Measurements from ENCODE around the gene FNDC3B.

The FNDC3B gene

DNA sequence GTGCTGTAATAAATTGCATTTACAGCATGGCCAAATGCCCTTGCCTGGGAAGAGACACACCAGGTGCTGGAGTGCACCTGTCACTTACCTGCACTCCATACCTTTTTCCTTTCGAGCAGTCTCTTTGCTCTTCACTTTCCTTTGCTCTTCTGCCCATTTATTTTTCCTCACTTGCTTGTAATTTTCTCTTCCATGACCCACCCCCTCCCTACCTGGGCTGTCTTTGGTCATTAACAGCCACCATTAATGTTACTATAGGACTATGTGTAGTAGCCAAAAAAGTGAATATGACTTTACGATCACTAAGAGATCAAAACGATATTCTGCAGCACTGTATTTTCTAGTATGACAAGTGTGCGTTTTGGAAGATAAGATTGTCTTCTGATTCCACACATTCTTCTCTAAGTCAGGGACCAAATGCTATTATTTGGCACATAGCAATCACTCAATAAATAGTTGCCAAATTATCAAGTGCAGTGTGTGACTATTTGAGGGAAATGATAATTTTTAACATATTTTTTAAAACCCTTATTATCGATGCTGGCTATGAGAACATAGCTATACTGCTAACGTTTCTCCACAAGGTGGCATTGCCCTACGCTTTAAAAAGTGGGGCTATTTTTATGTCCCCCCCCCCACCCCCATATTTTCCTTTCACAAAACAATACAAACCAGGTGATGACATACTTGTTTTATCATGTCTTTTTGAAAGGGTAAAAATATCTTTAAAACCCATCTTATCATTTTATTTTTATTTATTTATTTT lies 294.5 kb downstream of the FNDC3B start:
- DNase-seq (ENCODE audit: low spot score) = no peak
- TF ChIP-seq, protein P1, sequence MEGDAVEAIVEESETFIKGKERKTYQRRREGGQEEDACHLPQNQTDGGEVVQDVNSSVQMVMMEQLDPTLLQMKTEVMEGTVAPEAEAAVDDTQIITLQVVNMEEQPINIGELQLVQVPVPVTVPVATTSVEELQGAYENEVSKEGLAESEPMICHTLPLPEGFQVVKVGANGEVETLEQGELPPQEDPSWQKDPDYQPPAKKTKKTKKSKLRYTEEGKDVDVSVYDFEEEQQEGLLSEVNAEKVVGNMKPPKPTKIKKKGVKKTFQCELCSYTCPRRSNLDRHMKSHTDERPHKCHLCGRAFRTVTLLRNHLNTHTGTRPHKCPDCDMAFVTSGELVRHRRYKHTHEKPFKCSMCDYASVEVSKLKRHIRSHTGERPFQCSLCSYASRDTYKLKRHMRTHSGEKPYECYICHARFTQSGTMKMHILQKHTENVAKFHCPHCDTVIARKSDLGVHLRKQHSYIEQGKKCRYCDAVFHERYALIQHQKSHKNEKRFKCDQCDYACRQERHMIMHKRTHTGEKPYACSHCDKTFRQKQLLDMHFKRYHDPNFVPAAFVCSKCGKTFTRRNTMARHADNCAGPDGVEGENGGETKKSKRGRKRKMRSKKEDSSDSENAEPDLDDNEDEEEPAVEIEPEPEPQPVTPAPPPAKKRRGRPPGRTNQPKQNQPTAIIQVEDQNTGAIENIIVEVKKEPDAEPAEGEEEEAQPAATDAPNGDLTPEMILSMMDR (IDR thresholded peaks at IDR 0.05; ENCODE audit: extremely low read depth, missing control alignments) = no peak

DNA sequence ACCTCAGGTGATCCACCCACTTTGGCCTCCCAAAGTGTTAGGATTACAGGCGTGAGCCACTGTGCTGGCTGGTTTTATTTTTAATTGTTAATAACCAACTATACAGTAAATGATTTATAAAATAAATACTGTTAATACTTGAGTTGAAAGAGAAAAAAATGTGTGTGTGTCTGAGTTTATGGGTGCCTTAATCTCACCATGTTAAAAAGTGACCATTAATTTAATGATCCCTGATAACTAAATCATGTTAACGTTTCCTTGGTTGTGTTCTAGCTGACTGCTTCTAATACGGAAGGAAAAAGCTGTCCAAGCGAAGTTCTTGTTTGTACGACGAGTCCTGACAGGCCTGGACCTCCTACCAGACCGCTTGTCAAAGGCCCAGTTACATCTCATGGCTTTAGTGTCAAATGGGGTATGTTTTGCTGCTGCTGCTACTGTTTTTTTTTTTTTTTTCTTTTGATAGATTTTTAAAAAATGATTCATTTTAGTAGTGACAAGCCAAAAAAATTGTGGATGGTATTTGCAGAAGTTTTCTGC lies 295.4 kb downstream of the FNDC3B start:
- no peak for DNase-seq (ENCODE audit: low spot score)
- TF ChIP-seq, protein P1 (IDR thresholded peaks at IDR 0.05; ENCODE audit: extremely low read depth, missing control alignments) = no peak

DNA sequence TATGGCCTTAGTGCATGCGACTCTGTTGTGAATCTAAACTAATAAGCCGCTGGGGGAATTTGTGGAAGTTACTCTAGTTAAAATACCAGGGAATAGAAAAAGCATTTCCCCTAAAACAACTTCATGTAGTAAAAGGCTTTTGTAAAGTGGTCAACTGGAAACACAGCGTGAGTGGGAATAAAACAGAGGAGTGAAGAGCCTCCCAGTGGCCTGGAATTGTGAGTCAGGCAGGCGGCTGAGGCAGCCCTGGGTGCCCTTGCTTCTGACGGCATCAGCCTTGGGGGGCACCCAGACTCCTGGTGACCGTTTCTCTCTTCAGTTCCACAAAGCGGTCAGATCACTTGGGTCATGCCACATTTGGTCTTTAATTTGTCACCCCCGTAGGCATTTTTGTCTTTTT lies 300.5 kb downstream of the FNDC3B start:
- TF ChIP-seq, protein P1 (IDR thresholded peaks at IDR 0.05; ENCODE audit: extremely low read depth, missing control alignments) = no peak
- DNase-seq (ENCODE audit: low spot score) = no peak

DNA sequence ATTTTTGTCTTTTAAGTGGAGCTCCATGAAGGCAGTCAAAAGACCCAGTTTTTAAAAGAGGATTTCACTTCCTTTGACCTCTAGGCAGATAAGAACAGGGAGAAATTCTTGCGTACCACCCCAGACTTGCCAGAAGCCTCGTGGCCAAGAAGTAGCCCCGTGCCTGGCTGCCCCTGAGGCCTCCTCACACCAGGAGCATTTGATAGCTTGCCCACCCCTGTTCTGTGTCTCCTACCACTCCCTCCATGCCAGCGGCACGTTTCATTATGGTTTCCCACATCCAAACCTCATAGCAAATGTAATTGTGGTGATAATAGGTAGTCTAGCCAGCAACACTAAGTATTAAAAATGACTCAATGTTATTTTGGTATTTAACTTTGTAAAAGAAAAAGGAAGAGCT lies 301.2 kb downstream of the FNDC3B start:
- TF ChIP-seq, protein P1 (IDR thresholded peaks at IDR 0.05; ENCODE audit: extremely low read depth, missing control alignments) = no peak
- DNase-seq (ENCODE audit: low spot score) = no peak

DNA sequence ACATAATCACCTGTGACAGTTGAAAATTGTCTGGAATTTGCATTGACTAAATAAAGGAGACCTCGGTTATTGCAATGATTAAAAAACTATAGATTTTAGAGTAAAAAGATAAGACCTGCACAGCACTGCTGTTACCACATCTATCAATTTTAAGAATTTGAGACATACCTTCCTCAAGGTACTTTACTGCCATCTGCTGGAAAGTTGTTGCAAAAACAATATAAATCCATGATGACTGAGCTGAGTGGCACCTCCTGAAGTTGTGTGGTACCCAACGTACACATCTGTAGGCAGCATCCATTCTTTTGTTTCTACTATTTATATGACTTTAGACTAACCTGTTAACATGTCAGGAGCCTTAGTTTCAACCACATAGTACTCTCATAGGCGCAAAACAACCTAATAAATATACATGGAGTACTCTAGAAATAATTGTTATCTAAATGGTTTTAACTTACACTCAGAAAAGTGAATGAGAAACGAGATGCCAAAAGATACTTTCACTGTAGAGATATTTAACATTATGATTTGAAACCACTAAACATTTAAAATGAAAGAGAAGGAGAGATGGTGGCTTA lies 302.2 kb downstream of the FNDC3B start:
- DNase-seq (ENCODE audit: low spot score) = peak; percentile 43
- TF ChIP-seq, protein P1 (IDR thresholded peaks at IDR 0.05; ENCODE audit: extremely low read depth, missing control alignments) = peak; percentile 46

DNA sequence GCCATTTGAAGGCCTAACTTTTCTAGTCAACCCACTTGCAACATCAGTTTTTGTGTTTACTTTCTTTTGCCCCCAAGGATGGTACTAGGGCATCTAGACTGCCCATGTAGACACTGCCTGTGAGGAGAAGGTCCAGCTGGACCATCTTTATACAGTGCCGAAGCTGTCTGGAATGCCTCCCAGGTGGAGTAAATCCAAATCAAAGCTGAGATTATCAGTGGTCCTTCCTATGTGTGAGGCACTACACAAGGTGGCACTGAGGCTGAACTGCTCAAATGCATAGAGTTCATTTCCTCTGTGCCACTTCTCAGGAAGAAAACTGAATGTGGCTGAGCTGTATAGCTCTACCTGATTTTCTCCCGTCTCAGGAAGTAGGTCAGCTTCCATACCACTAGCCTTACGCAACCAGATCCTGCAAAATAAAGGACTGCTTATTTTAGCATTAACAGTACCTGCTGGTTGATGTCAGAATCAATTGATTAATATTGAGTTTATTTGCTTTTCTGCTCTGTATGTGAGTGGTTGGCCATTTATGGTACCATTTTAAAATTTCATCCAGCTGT lies 302.8 kb downstream of the FNDC3B start:
- TF ChIP-seq, protein P1 (IDR thresholded peaks at IDR 0.05; ENCODE audit: extremely low read depth, missing control alignments) = no peak

DNA sequence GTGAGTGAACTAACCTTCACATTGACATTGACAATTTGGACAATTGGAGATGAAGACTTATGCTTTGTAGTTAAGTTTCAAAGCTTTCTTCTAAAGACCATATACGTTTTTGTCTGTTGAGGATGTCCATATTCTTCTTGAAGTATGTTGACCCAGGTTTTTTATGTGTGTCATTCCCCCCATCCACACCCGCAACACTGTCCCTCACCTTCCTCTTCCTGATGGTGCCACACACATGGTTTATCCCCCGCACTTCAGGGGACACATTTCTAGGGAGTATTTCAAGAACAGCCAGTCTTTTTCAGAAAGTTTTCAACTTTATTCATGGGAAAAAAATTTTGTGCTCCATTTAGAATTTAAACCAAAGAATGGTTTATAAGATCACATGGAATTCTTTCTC lies 303.7 kb downstream of the FNDC3B start:
- DNase-seq (ENCODE audit: low spot score) = no peak
- TF ChIP-seq, protein P1 (IDR thresholded peaks at IDR 0.05; ENCODE audit: extremely low read depth, missing control alignments) = no peak

More for the DNA sequence above, 302.8 kb downstream of the FNDC3B start:
- no peak for DNase-seq (ENCODE audit: low spot score)

Data from GM20000 (cell line).